HEK293 (cell line): ENCODE results near the gene PRKCA.

ENCODE experiments used
- CTCF ChIA-PET: fragments of 350-600 bp; formaldehyde crosslinking; extraction: SDS; loops from one replicate; lab custom pipeline; 2021; ENCODE audit warnings: antibody characterized with exemption; lab: Yijun Ruan, JAX
- POLR2A ChIA-PET: fragments of 300-600 bp; formaldehyde crosslinking; extraction: SDS; loops from one replicate; lab custom pipeline; 2020; ENCODE audit warnings: antibody characterized with exemption, inconsistent platforms; lab: Yijun Ruan, JAX
- H3K27ac ChIP-seq: fragments of 200-500 bp; sonication (Bioruptor generic); 2 replicates; pipeline ENCODE4 v1.5.1; 2014; ENCODE audit warnings: low read depth, low read length, control low read depth, inconsistent platforms; ENCODE audit errors: extremely low read depth
- H3K36me3 ChIP-seq, 2 experiments: fragments of 200-500 bp in 1 of 2; sonication (Bioruptor generic) in 1 of 2; 1 replicate in 1 of 2; 2 replicates in 1 of 2; pipeline ENCODE4 v1.5.1; 2014 to 2017; ENCODE audit warnings: inconsistent platforms in 2 of 2, low read length in 2 of 2; ENCODE audit not compliant: control insufficient read depth in 2 of 2, insufficient read depth in 1 of 2
- H3K4me1 ChIP-seq: fragments of 200-500 bp; sonication (Bioruptor generic); 2 replicates; pipeline ENCODE4 v1.5.1; 2014; ENCODE audit warnings: mild to moderate bottlenecking, low read length, inconsistent platforms; ENCODE audit not compliant: control insufficient read depth, insufficient read depth
- H3K4me3 ChIP-seq: 2 replicates; pipeline ENCODE4 v1.5.1; 2011; ENCODE audit warnings: low read depth, mild to moderate bottlenecking, control low read depth, low read length, moderate library complexity
- H3K9me3 ChIP-seq: fragments of 200-500 bp; sonication (Bioruptor generic); 2 replicates; pipeline ENCODE4 v1.5.1; 2014; ENCODE audit warnings: low read depth, low read length, inconsistent platforms; ENCODE audit not compliant: control insufficient read depth, insufficient read depth
- EGR2 ChIP-seq: fragments of 450-650 bp; formaldehyde crosslinking; IDR thresholded peaks from 2 replicates; pipeline ENCODE4 v1.5.1; 2016; ENCODE audit warnings: low read depth, missing biosample characterization, missing genetic modification characterization
- GLIS1 ChIP-seq: fragments of 450-650 bp; formaldehyde crosslinking; IDR thresholded peaks from 2 replicates; pipeline ENCODE4 v1.5.1; 2016; ENCODE audit warnings: missing biosample characterization, missing genetic modification characterization
- KLF10 ChIP-seq: fragments of 450-650 bp; IDR thresholded peaks from 2 replicates; pipeline ENCODE4 v1.5.1; 2018; ENCODE audit warnings: missing biosample characterization, mild to moderate bottlenecking, missing genetic modification characterization
- ZBTB20 ChIP-seq: fragments of 450-650 bp; formaldehyde crosslinking; IDR thresholded peaks from 2 replicates; pipeline ENCODE4 v1.5.1; 2016; ENCODE audit warnings: missing biosample characterization, missing genetic modification characterization
- ZFP37 ChIP-seq: fragments of 450-650 bp; formaldehyde crosslinking; IDR thresholded peaks from 2 replicates; pipeline ENCODE4 v1.5.1; 2016; ENCODE audit warnings: missing biosample characterization, missing genetic modification characterization
- ZNF155 ChIP-seq: fragments of 450-650 bp; formaldehyde crosslinking; IDR thresholded peaks from 2 replicates; pipeline ENCODE4 v1.5.1; 2016; ENCODE audit warnings: missing biosample characterization, missing genetic modification characterization
- ZNF350 ChIP-seq: fragments of 450-650 bp; formaldehyde crosslinking; IDR thresholded peaks from 2 replicates; pipeline ENCODE4 v1.5.0; 2017; ENCODE audit warnings: missing biosample characterization, mild to moderate bottlenecking, missing genetic modification characterization
- ZNF37A ChIP-seq: fragments of 450-650 bp; IDR thresholded peaks from 2 replicates; pipeline ENCODE4 v1.5.1; 2018; ENCODE audit warnings: missing biosample characterization, missing genetic modification characterization
- ZNF626 ChIP-seq: fragments of 450-650 bp; sonication (Bioruptor Pico); formaldehyde crosslinking; IDR thresholded peaks from 2 replicates; pipeline ENCODE4 v1.5.1; 2018; ENCODE audit warnings: missing biosample characterization, missing genetic modification characterization, inconsistent platforms
- TF ChIP-seq, protein P1 (sequence below): fragments of 450-650 bp; formaldehyde crosslinking; IDR thresholded peaks from 2 replicates; pipeline ENCODE4 v1.5.1; 2016; ENCODE audit warnings: missing biosample characterization, missing genetic modification characterization
- TF ChIP-seq, protein P2 (sequence below): fragments of 450-650 bp; formaldehyde crosslinking; IDR thresholded peaks from 2 replicates; pipeline ENCODE4 v1.5.1; 2016; ENCODE audit warnings: missing biosample characterization, missing genetic modification characterization
- TF ChIP-seq, protein P3 (sequence below): fragments of 450-650 bp; formaldehyde crosslinking; IDR thresholded peaks from 2 replicates; pipeline ENCODE4 v1.5.1; 2016; ENCODE audit warnings: missing biosample characterization, missing genetic modification characterization
- TF ChIP-seq, protein P4 (sequence below): fragments of 450-650 bp; IDR thresholded peaks from 2 replicates; pipeline ENCODE4 v1.5.1; 2018; ENCODE audit warnings: missing biosample characterization, missing genetic modification characterization
- TF ChIP-seq, protein P5 (sequence below): fragments of 450-650 bp; formaldehyde crosslinking; IDR thresholded peaks from 2 replicates; pipeline ENCODE4 v1.5.0; 2017; ENCODE audit warnings: missing biosample characterization, missing genetic modification characterization, borderline replicate concordance

The PRKCA gene

DNA sequence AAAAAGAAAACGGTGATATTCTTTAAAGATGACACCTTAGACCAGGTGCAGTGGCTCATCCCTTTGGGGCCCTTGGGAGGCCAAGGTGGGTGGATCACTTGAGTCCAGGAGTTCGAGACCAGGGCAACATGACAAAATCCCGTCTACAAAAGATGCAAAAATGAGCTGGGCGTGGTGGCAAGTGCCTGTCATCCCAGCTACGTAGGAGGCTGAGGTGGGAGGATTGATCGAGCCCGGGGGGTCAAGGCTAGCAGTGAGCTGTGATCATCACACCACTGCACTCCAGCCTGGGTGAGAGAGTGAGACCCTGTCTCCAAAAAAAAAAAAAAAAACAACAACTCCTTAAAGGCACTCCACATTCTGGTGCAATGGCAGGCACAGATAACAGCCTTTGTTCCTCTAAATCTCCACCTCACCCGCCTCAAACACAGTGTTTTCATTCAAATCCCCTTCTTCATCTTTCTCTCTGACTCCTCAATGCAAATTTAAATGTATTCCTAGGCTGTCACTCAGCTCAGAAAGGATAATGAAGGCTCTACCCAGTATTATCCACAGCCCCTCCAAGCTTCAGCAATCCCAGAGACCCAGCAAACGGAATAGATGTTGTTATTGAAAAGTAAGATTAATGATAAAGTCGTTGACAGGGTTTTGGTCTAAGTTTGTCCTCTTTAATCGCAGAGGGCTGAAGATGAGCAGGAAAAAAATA is 476.3 kb downstream of the PRKCA start:
- H3K27ac ChIP-seq, result no peak overlapping the region
- CTCF ChIA-PET, result interaction anchor here (0.5 kb wide), 2 partner anchors 19 to 84 kb away, joined by 3 to 4 read pairs; no protein-coding TSS in a partner anchor
- no peaks in the 10 kb centered on the region for H3K9me3 ChIP-seq
- TF ChIP-seq EGR2 (tag by site-specific recombination), result peak; percentile 26; the same call in 1 of the 2 replicates
- TF ChIP-seq, protein P1, sequence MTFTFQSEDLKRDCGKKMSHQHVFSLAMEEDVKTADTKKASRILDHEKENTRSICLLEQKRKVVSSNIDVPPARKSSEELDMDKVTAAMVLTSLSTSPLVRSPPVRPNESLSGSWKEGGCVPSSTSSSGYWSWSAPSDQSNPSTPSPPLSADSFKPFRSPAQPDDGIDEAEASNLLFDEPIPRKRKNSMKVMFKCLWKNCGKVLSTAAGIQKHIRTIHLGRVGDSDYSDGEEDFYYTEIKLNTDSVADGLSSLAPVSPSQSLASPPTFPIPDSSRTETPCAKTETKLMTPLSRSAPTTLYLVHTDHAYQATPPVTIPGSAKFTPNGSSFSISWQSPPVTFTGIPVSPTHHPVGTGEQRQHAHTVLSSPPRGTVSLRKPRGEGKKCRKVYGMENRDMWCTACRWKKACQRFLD, result no peak
- H3K4me1 ChIP-seq, result peaks cover 6% of the 10 kb centered on the region; the same call in 1 of the 2 replicates
- POLR2A ChIA-PET, result no interaction called here
- H3K4me3 ChIP-seq, result no peak overlapping the region
- H3K36me3 ChIP-seq, result peaks cover 0 to 4% of the 10 kb centered on the region in 2 experiments; a peak in 1 of 3 replicates

DNA sequence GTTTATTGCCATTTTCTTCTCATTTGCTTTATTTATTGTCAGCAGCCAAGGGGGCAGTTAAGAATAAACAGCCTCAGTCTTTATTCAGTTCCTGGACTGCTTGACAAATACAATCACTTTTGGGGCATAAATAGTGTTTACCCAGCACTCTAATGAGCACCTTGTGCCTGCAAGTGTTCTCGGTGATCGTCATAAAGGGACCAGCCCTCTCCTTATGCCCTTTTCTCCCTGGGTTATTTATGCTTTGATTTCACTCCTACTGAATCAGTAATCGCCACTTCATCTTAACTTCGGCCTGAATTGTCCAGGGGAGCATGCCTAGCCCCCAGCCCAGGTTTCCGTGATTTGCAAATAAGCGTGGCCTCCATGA is 476.8 kb downstream of the PRKCA start:
- ChIA-PET CTCF (interaction anchor here (0.5 kb wide), 1 partner anchor 19 kb away, joined by 3 read pairs; no protein-coding TSS in a partner anchor), POLR2A (no interaction called here)
- H3K4me3 ChIP-seq, result no peak overlapping the region
- no peak overlapping the region for H3K27ac ChIP-seq
- TF ChIP-seq, protein P2, sequence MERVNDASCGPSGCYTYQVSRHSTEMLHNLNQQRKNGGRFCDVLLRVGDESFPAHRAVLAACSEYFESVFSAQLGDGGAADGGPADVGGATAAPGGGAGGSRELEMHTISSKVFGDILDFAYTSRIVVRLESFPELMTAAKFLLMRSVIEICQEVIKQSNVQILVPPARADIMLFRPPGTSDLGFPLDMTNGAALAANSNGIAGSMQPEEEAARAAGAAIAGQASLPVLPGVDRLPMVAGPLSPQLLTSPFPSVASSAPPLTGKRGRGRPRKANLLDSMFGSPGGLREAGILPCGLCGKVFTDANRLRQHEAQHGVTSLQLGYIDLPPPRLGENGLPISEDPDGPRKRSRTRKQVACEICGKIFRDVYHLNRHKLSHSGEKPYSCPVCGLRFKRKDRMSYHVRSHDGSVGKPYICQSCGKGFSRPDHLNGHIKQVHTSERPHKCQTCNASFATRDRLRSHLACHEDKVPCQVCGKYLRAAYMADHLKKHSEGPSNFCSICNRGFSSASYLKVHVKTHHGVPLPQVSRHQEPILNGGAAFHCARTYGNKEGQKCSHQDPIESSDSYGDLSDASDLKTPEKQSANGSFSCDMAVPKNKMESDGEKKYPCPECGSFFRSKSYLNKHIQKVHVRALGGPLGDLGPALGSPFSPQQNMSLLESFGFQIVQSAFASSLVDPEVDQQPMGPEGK (tag by site-specific recombination), result no peak
- TF ChIP-seq ZNF350 (no peak), GLIS1 (tag by site-specific recombination) (no peak), ZNF155 (no peak)
- H3K36me3 ChIP-seq, result no peaks in the 10 kb centered on the region
- H3K4me1 ChIP-seq, result peaks cover 6% of the 10 kb centered on the region; the same call in 1 of the 2 replicates
- H3K9me3 ChIP-seq, result no peaks in the 10 kb centered on the region

DNA sequence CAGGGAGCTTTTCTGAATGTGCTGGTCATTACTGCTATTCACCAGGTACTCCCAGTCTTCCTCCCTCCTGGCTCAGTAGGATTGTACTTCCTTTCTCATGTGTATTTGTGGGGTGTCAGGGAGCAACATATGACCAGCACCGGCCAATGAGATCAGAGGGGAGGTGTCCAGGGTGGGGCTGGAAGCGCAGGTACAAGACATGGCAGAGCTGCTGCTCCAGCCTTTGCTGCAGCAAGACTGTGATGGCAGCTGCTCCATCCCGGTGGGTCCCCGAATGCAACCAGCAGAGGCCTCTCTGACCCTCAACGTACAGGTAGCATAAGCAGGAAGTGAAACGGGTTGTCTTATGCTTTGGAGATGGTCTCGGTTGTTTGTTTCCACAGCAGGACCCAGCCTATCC is 478.7 kb downstream of the PRKCA start:
- no peak overlapping the region for H3K27ac ChIP-seq
- H3K4me3 ChIP-seq, result no peak overlapping the region

More for the DNA sequence above, 478.7 kb downstream of the PRKCA start:
- Histone ChIP-seq H3K36me3 (no peaks in the 10 kb centered on the region), H3K4me1 (peaks cover 6% of the 10 kb centered on the region), H3K9me3 (no peaks in the 10 kb centered on the region)
- POLR2A ChIA-PET, result no interaction called here
- CTCF ChIA-PET, result interaction anchor here (0.6 kb wide), 2 partner anchors 22 to 92 kb away, joined by 3 read pairs; no protein-coding TSS in a partner anchor
- TF ChIP-seq, protein P3, sequence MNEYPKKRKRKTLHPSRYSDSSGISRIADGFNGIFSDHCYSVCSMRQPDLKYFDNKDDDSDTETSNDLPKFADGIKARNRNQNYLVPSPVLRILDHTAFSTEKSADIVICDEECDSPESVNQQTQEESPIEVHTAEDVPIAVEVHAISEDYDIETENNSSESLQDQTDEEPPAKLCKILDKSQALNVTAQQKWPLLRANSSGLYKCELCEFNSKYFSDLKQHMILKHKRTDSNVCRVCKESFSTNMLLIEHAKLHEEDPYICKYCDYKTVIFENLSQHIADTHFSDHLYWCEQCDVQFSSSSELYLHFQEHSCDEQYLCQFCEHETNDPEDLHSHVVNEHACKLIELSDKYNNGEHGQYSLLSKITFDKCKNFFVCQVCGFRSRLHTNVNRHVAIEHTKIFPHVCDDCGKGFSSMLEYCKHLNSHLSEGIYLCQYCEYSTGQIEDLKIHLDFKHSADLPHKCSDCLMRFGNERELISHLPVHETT (tag by site-specific recombination), result no peak
- TF ChIP-seq, protein P4, sequence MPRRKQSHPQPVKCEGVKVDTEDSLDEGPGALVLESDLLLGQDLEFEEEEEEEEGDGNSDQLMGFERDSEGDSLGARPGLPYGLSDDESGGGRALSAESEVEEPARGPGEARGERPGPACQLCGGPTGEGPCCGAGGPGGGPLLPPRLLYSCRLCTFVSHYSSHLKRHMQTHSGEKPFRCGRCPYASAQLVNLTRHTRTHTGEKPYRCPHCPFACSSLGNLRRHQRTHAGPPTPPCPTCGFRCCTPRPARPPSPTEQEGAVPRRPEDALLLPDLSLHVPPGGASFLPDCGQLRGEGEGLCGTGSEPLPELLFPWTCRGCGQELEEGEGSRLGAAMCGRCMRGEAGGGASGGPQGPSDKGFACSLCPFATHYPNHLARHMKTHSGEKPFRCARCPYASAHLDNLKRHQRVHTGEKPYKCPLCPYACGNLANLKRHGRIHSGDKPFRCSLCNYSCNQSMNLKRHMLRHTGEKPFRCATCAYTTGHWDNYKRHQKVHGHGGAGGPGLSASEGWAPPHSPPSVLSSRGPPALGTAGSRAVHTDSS, result no peak
- no peak for TF ChIP-seq ZFP37 (tag by site-specific recombination)
- TF ChIP-seq ZBTB20, result no peak
- TF ChIP-seq ZNF37A (tag by site-specific recombination), result no peak
- TF ChIP-seq ZNF626 (tag by site-specific recombination), result no peak
- TF ChIP-seq, protein P5, sequence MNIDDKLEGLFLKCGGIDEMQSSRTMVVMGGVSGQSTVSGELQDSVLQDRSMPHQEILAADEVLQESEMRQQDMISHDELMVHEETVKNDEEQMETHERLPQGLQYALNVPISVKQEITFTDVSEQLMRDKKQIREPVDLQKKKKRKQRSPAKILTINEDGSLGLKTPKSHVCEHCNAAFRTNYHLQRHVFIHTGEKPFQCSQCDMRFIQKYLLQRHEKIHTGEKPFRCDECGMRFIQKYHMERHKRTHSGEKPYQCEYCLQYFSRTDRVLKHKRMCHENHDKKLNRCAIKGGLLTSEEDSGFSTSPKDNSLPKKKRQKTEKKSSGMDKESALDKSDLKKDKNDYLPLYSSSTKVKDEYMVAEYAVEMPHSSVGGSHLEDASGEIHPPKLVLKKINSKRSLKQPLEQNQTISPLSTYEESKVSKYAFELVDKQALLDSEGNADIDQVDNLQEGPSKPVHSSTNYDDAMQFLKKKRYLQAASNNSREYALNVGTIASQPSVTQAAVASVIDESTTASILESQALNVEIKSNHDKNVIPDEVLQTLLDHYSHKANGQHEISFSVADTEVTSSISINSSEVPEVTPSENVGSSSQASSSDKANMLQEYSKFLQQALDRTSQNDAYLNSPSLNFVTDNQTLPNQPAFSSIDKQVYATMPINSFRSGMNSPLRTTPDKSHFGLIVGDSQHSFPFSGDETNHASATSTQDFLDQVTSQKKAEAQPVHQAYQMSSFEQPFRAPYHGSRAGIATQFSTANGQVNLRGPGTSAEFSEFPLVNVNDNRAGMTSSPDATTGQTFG (tag by site-specific recombination), result no peak
- TF ChIP-seq KLF10 (tag by site-specific recombination), result no peak
